A549 (cell line): ENCODE results near the gene GGT5.
"Not testable (repeated sequence)": the region's sequence is repeated elsewhere in the genome, so short reads cannot be mapped to it uniquely, and the experiment has no call there.

Source experiments
- JUN ChIP-seq, 2 experiments: fragments of >200 bp; sonication (Bioruptor Twin); formaldehyde crosslinking; IDR thresholded peaks; 2 replicates in 1 of 2; 3 replicates in 1 of 2; pipeline ENCODE4 v1.6.1; 2016 to 2017
- POLR2A ChIP-seq: IDR thresholded peaks from 2 replicates; pipeline ENCODE4 v1.6.1; 2012; ENCODE audit warnings: mild to moderate bottlenecking, low read length
- TF ChIP-seq, protein P1 (sequence below): fragments of >200 bp; sonication (Bioruptor Twin); formaldehyde crosslinking; IDR thresholded peaks from 3 replicates; pipeline ENCODE4 v1.5.1; 2016
- TF ChIP-seq, protein P2 (sequence below): fragments of 450-650 bp; IDR thresholded peaks from 2 replicates; pipeline ENCODE4 v1.6.1; 2014; ENCODE audit warnings: antibody characterized with exemption

DNA sequence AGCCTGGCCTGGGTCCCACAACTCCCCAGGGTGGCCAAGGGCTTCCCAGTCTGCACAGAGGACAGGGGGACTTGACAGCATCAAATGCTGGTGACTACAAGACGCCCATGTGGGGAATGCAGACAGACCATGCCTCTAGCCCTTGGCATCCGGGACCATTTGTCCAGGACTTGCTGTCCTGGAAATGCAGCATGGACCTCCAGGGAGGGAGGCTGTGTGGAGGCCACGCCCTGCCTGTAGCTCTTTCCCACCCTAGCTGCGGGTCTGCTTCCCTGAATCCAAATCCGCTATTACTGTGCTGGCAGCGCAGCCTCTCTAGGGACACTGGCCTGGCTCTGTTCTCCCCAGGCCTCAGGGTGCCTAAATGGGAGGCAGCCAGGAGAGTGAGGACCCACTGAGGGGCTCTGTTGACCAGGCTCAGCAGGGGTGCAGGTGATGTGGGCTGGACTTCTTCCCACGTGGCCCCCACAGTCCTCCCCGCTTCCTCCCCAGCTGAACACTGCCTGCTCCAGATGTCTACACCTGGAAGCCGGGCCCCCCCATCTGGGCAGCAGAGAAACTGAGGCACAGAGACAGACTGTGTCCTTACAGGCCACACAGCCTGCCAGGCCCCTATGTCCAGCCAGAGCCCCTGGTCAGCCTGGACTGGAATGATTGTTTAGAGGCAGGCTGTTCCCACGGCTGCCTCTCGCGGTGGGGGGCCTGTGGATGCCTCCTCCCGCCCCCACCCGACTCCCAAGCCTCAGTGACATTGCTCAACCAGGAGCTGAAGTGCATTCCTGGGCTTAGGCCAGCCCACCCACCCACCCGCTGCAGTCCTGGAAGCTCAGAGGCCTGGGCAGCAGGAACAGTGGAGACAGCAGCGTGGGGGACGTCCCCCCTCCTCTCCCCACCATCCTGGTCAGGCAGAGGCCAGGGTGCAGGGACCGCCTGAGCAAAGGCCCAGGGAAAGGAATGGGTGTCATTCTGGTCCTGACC, 991 bp upstream of the GGT5 start:
- TF ChIP-seq POLR2A; JUN (IDR thresholded peaks at IDR 0.05): not testable (repeated sequence)
- TF ChIP-seq, protein P1, sequence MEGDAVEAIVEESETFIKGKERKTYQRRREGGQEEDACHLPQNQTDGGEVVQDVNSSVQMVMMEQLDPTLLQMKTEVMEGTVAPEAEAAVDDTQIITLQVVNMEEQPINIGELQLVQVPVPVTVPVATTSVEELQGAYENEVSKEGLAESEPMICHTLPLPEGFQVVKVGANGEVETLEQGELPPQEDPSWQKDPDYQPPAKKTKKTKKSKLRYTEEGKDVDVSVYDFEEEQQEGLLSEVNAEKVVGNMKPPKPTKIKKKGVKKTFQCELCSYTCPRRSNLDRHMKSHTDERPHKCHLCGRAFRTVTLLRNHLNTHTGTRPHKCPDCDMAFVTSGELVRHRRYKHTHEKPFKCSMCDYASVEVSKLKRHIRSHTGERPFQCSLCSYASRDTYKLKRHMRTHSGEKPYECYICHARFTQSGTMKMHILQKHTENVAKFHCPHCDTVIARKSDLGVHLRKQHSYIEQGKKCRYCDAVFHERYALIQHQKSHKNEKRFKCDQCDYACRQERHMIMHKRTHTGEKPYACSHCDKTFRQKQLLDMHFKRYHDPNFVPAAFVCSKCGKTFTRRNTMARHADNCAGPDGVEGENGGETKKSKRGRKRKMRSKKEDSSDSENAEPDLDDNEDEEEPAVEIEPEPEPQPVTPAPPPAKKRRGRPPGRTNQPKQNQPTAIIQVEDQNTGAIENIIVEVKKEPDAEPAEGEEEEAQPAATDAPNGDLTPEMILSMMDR: not testable (repeated sequence)
- TF ChIP-seq, protein P2, sequence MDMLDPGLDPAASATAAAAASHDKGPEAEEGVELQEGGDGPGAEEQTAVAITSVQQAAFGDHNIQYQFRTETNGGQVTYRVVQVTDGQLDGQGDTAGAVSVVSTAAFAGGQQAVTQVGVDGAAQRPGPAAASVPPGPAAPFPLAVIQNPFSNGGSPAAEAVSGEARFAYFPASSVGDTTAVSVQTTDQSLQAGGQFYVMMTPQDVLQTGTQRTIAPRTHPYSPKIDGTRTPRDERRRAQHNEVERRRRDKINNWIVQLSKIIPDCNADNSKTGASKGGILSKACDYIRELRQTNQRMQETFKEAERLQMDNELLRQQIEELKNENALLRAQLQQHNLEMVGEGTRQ: not testable (repeated sequence)
